ENCODE results near the gene PRKN. TPM values are rescaled to one million over a fixed set of nuclear protein-coding genes. Genes with fewer than 3 reads are reported as not detected.

The PRKN gene
- total RNA-seq, 1 donor from 2014 or later = 7.0 TPM

DNA sequence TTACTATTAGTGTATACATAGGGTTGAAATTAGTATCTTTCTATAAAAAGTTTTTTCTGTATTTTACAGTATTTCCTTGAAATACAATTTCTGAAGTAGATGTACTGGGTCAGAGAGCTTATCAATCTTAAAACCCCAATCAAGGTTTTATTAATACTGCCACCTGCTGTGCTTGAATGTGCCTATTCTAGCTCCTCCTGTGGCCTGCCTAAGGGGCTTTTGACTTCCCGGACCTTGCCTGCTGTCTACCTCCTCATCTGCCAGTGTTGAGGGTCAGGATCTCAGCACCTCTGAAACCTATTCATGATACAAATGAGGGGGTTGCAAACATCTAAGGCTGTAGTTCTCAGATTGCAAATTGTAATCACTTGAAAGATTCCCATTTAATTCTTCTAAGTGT, 9.4 kb upstream of the PRKN start:
- H3K27me3 Mint-ChIP-seq (ENCODE audit: unreplicated experiment) = no peaks in the 10 kb centered on the region
- peaks cover 3% of the 10 kb centered on the region for H3K4me1 Mint-ChIP-seq (ENCODE audit: low read depth, unreplicated experiment)
- H3K4me3 Mint-ChIP-seq (ENCODE audit: unreplicated experiment) = no peak overlapping the region
- no peaks in the 10 kb centered on the region for H3K36me3 Mint-ChIP-seq (ENCODE audit: unreplicated experiment)
- no peak for DNase-seq
- H3K9me3 Mint-ChIP-seq (ENCODE audit: unreplicated experiment) = peaks cover 3% of the 10 kb centered on the region
- no peak overlapping the region for H3K27ac Mint-ChIP-seq (ENCODE audit: unreplicated experiment)
- TF ChIP-seq CTCF (IDR thresholded peaks at IDR 0.05; ENCODE audit: partially characterized antibody, unreplicated experiment) = no peak

- Mint-ChIP-seq H3K27me3 (ENCODE audit: unreplicated experiment) (no peaks in the 10 kb centered on the region), H3K4me3 (ENCODE audit: unreplicated experiment) (no peak overlapping the region), H3K36me3 (ENCODE audit: unreplicated experiment) (no peaks in the 10 kb centered on the region), H3K9me3 (ENCODE audit: unreplicated experiment) (peaks cover 3% of the 10 kb centered on the region), H3K4me1 (ENCODE audit: low read depth, unreplicated experiment) (peaks cover 3% of the 10 kb centered on the region), H3K27ac (ENCODE audit: unreplicated experiment) (no peak overlapping the region)
- no peak for DNase-seq
- no peak for TF ChIP-seq CTCF (IDR thresholded peaks at IDR 0.05; ENCODE audit: partially characterized antibody, unreplicated experiment)
These were observed 5.9 kb upstream of the PRKN start for GRCh38 chr6:162733489-162733888.

GRCh38 chr6:162730502-162730901, 2.9 kb upstream of the PRKN start:
- Mint-ChIP-seq H3K9me3 (ENCODE audit: unreplicated experiment) (peaks cover 2% of the 10 kb centered on the region), H3K27me3 (ENCODE audit: unreplicated experiment) (no peaks in the 10 kb centered on the region), H3K27ac (ENCODE audit: unreplicated experiment) (no peak overlapping the region), H3K36me3 (ENCODE audit: unreplicated experiment) (no peaks in the 10 kb centered on the region), H3K4me3 (ENCODE audit: unreplicated experiment) (no peak overlapping the region), H3K4me1 (ENCODE audit: low read depth, unreplicated experiment) (no peaks in the 10 kb centered on the region)
- no peak for DNase-seq
- TF ChIP-seq CTCF (IDR thresholded peaks at IDR 0.05; ENCODE audit: partially characterized antibody, unreplicated experiment) = no peak

- Mint-ChIP-seq H3K27me3 (ENCODE audit: unreplicated experiment) (no peaks in the 10 kb centered on the region), H3K36me3 (ENCODE audit: unreplicated experiment) (no peaks in the 10 kb centered on the region), H3K4me1 (ENCODE audit: low read depth, unreplicated experiment) (no peaks in the 10 kb centered on the region), H3K4me3 (ENCODE audit: unreplicated experiment) (peak overlapping the region; percentile 20), H3K27ac (ENCODE audit: unreplicated experiment) (no peak overlapping the region), H3K9me3 (ENCODE audit: unreplicated experiment) (peaks cover 2% of the 10 kb centered on the region)
- no peak for DNase-seq
- TF ChIP-seq CTCF (IDR thresholded peaks at IDR 0.05; ENCODE audit: partially characterized antibody, unreplicated experiment) = no peak
These were observed 1.1 kb upstream of the PRKN start for GRCh38 chr6:162728706-162729105.

DNA sequence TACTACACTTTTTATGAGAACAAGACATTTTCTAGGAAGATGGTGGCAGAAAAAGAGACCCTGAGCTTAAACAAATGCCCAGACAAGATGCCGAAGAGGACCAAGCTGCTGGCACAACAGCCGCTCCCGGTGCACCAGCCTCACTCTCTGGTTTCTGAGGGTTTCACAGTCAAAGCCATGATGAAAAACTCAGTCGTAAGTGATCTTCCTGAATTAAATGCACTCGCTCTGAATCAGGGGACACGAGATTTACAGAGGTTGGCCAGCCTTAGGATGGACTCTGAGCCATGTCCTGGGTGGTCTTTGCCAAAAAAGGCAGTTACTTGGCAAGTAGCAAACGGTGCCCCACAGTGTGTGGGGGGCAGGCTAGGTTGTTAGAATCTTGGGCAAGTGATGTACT, 631 bp upstream of the PRKN start:
- Mint-ChIP-seq H3K9me3 (ENCODE audit: unreplicated experiment) (peaks cover 2% of the 10 kb centered on the region), H3K4me3 (ENCODE audit: unreplicated experiment) (peak overlapping the region; percentile 75), H3K27ac (ENCODE audit: unreplicated experiment) (peak overlapping the region; percentile 62), H3K4me1 (ENCODE audit: low read depth, unreplicated experiment) (peaks cover 2% of the 10 kb centered on the region), H3K27me3 (ENCODE audit: unreplicated experiment) (peaks cover 2% of the 10 kb centered on the region), H3K36me3 (ENCODE audit: unreplicated experiment) (no peaks in the 10 kb centered on the region)
- no peak for TF ChIP-seq CTCF (IDR thresholded peaks at IDR 0.05; ENCODE audit: partially characterized antibody, unreplicated experiment)
- no peak for DNase-seq
